ENCODE results near the gene HTR2C. TPM values are rescaled to one million over a fixed set of nuclear protein-coding genes. Genes with fewer than 3 reads are reported as not detected.

Gene HTR2C
- total RNA-seq, 1 experiment from 2014 or later: 1.7 TPM

- TF ChIP-seq ZNF281 (CRISPR knock-in tag; IDR thresholded peaks at IDR 0.05): no peak
- TF ChIP-seq HMGXB4 (CRISPR knock-in tag; IDR thresholded peaks at IDR 0.05): no peak
- TF ChIP-seq MYBL2 (CRISPR knock-in tag; IDR thresholded peaks at IDR 0.05): no peak
- TF ChIP-seq ATF2 (CRISPR knock-in tag; IDR thresholded peaks at IDR 0.05; ENCODE audit: borderline replicate concordance, low read depth): no peak
- no peak for TF ChIP-seq GABPB1 (CRISPR knock-in tag; IDR thresholded peaks at IDR 0.05)
- no peak for TF ChIP-seq JUN (CRISPR knock-in tag; IDR thresholded peaks at IDR 0.05)
Observed at GRCh38 chrX:114787061-114787460, 203.2 kb downstream of the HTR2C start (continued).

GRCh38 chrX:114797494-114797893 lies 213.6 kb downstream of the HTR2C start:
- H3K9me3 Mint-ChIP-seq: no peaks in the 10 kb centered on the region
- TF ChIP-seq ZNF532 (CRISPR knock-in tag; IDR thresholded peaks at IDR 0.05; ENCODE audit: borderline replicate concordance) (no peak), CREM (CRISPR knock-in tag; IDR thresholded peaks at IDR 0.05) (no peak), ATF2 (CRISPR knock-in tag; IDR thresholded peaks at IDR 0.05; ENCODE audit: borderline replicate concordance, low read depth) (no peak), ZNF423 (CRISPR knock-in tag; IDR thresholded peaks at IDR 0.05) (no peak), NFE2L1 (CRISPR knock-in tag; IDR thresholded peaks at IDR 0.05) (no peak), EMX1 (CRISPR knock-in tag; IDR thresholded peaks at IDR 0.05) (no peak), SMAD4 (CRISPR knock-in tag; IDR thresholded peaks at IDR 0.05) (no peak), TEAD4 (CRISPR knock-in tag; IDR thresholded peaks at IDR 0.05) (no peak), SMAD3 (CRISPR knock-in tag; IDR thresholded peaks at IDR 0.05; ENCODE audit: borderline replicate concordance) (no peak)
- H3K36me3 Mint-ChIP-seq: no peaks in the 10 kb centered on the region
- H3K27me3 Mint-ChIP-seq (ENCODE audit: low read depth): peaks cover 2% of the 10 kb centered on the region; the same call in 1 of the 2 replicates
- H3K27ac Mint-ChIP-seq: no peak overlapping the region
- DNase-seq (ENCODE audit: low spot score): no peak
- no peaks in the 10 kb centered on the region for H3K4me1 Mint-ChIP-seq
- ChIA-PET CTCF (no interaction called here), POLR2A (no interaction called here)
- no peak for ATAC-seq
- H3K4me3 Mint-ChIP-seq: no peak overlapping the region

Measured in WTC11 (cell line).